Stimulated activated CD4-positive, alpha-beta T cell treated with anti-CD3 and anti-CD28 coated beads, TNF-alpha, amount 100 ng/mL, for 48 hours (primary cell): ENCODE data around the gene FGF19.

Experiments
- DNase-seq, 3 donors: peaks; one replicate each; pipeline ENCODE4 v3.0.0-alpha.2; 2020; ENCODE audit warnings: low read depth in 3 of 3

FGF19 gene

GRCh38 chr11:69703768-69704507 lies at the start of gene FGF19:
Gene FGF19 (minus strand): TSS chr11:69704022. CDS start chr11:69703876, 146 bp downstream.
- no peak for DNase-seq

GRCh38 chr11:69752890-69753289 lies 49.1 kb upstream of the FGF19 start:
- DNase-seq, result no peak

DNA sequence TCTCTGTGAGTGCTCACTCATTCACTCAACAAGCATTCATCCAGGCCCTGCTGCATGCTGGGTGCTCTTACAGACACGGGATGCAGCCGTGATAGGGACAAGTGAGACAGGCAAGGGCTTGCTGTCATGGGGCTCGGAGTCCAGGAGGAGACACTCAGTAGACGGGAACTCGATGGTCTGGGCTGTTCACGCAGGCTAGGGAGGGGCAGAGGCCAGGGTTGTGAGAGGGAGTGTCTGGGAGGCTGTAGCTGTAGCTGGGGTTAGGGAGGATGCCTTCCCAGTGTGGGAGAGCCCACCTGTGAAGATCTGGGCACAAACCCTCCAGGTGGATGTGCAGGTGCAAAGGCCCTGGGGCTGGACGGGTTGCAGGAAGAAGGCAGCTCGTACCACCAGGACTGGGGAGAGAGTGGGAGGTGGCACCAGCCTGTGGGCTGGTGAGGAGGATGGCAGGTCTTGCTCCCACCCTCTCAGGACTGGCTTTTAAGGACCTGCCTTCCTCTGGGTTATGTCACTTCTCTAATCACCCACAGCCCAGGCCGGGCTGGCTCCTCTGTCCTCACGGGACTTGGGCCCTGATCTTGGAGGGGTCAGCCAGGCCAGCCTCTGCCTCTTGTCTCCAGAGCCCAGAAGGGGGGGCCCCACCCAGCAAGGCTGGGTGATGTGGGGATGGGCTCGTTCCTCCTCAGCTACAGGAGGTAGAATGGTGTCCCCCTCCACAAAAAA lies 47.2 kb upstream of the FGF19 start:
- DNase-seq, result no peak

DNA sequence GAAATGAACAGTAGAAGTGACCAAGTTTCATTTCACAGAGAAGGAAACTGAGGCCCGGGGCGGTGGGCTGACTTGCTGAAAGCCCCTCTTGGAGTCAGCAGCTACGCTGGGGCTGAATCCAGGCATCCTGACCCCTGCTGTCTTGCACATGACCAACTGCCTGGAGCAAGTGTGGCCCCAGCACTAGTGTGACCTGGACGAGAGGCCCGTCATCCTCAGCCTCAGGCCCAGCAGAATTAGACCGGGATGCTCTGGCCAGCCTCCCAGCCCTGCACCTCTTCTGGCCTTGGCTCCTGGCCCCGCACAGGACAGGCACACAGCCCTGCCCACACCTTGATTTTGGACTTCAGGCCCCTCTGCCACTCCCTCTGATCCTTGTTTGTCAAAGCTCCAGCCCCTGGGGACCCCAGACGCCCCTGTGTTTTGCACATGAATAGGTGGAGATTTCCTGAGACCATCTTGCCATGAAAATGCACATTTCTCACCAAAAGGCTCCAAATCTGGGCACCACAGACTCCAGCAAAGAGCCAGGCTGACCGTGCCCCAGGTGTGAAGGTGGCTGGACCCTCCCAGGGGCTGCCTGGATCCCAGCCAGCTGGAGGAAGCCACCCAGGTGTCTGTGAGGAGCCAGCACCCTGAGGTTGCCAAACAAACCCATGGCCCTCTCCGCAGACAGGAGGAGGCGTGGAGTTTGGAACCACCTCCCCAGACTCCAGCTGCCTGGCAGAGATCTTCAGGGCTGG lies 46.5 kb upstream of the FGF19 start:
- DNase-seq, result no peak

GRCh38 chr11:69748637-69749036 lies 44.8 kb upstream of the FGF19 start:
- DNase-seq, result no peak

- no peak for DNase-seq
Observed at GRCh38 chr11:69746752-69747742, 43.2 kb upstream of the FGF19 start.

DNA sequence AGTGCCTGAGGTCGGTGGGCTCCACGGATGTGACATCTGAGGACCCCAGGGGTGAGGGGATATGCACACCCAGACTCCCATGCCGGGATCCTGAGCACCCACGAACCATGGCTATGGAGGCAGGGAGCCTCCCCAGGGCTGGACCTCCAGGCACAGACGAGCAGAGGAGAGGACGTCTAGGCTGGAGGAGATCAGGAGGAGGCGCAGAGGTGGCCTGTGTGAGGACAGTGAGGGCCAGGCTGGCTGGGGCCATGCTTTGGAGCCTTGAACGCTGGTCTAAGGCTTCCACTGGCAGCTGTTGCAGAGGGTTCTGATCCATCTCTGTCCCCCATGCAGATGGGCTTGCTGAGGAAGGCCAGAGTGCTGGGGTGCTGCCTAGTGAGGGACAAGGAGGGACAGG lies 42.3 kb upstream of the FGF19 start:
- DNase-seq, result no peak

- DNase-seq, result no peak
Observed at GRCh38 chr11:69745201-69745600, 41.4 kb upstream of the FGF19 start.

- DNase-seq, result no peak
Observed at GRCh38 chr11:69744435-69744834, 40.6 kb upstream of the FGF19 start.

GRCh38 chr11:69734841-69735240 lies 31.0 kb upstream of the FGF19 start:
- DNase-seq, result no peak

DNA sequence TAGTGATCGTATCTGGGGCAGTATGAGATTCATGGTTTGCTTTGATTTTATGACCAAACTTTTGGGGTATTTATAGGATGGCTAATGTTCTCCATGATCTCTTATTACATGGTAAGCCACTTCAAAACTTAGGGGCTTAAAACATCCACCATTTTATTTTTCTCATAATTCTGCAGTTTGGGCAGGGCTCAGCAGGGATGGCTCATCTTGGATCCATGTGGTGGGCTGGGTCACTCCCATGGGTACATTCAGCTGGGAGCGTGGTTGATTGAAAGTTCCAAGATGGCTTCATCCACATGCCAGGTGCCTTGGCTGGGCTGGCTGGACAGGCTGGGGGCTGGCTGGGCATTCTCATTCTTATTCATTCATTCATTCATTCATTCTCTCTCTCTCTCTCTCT lies 30.5 kb upstream of the FGF19 start:
- no peak for DNase-seq

- no peak for DNase-seq
Observed at GRCh38 chr11:69732910-69733309, 29.1 kb upstream of the FGF19 start.

DNA sequence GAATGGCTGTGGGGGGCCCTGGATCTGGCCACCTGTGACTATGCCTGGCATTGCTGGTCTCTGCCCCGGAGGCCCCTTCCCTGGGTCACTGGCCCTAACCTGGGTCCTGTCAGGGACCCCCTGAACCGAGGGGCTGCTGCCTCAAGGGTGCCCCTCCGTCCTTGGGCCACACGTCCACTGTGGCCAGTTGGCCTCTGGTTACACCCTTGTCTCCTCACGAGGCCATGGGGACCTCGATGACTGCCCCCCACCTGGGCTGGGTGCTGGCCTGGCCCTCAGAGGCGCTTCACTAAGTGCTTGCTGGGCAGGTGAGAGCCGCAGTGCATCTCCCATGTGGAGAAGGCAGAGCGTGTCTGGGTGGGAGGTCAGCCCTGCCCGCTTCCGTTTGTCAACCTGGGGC lies 27.3 kb upstream of the FGF19 start:
- DNase-seq, result no peak

- no peak for DNase-seq
Observed at GRCh38 chr11:69730500-69730899, 26.7 kb upstream of the FGF19 start.

DNA sequence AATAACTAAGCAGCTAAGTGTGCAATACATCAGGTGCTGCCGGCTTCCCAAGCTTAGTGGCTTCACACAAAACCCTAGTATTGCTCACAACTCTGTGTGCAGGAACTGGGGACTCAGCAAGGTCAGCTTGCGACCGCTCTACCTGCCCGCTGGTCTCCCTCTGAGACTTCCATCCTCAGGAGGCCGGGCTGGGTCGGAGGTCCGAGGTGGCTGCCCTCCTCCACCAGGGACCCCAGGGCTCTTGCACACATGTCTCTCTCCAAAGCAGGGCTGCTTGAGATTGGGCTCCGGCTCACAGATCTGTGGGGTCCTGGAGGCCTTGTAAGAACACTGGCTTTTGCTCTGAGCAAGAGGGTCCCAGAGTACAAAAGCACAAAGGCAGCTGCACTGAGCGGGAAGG lies 25.4 kb upstream of the FGF19 start:
- DNase-seq, result no peak

- DNase-seq, result no peak
Observed at GRCh38 chr11:69727266-69727665, 23.4 kb upstream of the FGF19 start.

DNA sequence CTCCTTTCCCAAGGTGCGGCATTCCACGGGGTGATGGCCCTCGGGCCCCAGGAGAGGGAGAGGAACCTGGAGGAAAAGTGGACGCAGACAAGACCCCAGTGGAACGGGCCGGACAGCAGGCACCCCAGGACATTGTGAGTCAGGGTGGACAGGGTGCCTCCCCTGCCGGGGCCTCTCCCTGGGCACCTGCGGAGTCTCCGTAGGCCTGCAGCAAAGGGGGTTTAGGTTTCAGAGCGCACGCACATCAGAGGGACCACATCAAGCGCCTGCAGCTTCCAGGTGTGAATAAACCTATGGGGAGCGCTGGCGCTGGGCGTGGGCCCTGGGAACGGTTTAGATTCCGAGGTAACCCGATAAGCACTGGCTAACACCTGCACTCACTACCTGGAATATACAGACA lies 22.7 kb upstream of the FGF19 start:
- DNase-seq, result no peak

GRCh38 chr11:69726019-69726418 lies 22.2 kb upstream of the FGF19 start:
- DNase-seq, result no peak

GRCh38 chr11:69721745-69722144 lies 17.9 kb upstream of the FGF19 start:
- no peak for DNase-seq

GRCh38 chr11:69721106-69721505 lies 17.3 kb upstream of the FGF19 start:
- no peak for DNase-seq

- DNase-seq, result no peak
Observed at GRCh38 chr11:69718912-69719311, 15.1 kb upstream of the FGF19 start.

- no peak for DNase-seq
Observed at GRCh38 chr11:69718147-69718546, 14.3 kb upstream of the FGF19 start.
